ENCODE results near the gene P2RX7.
"Not testable (repeated sequence)": the region's sequence is repeated elsewhere in the genome, so short reads cannot be mapped to it uniquely, and the experiment has no call there.

Gene P2RX7

DNA sequence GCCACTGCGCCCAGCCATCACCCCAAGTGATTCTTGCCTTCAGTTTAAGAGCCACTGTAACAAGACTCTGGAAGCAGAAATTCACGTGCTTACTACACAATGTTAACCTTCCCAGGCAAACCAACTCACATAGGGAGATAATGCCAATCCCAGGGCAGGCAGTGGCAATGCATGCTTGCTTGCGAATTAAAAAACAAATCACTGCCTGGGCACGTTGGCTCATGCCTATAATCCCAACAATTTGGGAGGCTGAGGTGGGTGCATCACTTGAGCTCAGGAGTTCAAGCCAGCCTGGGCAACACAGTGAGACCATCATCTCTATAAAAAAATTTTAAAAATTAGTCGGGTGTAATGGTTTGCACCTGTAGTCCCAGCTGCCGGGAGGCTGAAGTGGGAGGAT lies 39.5 kb downstream of the P2RX7 start:
- no peak for DNase-seq (ENCODE audit: low spot score)

DNA sequence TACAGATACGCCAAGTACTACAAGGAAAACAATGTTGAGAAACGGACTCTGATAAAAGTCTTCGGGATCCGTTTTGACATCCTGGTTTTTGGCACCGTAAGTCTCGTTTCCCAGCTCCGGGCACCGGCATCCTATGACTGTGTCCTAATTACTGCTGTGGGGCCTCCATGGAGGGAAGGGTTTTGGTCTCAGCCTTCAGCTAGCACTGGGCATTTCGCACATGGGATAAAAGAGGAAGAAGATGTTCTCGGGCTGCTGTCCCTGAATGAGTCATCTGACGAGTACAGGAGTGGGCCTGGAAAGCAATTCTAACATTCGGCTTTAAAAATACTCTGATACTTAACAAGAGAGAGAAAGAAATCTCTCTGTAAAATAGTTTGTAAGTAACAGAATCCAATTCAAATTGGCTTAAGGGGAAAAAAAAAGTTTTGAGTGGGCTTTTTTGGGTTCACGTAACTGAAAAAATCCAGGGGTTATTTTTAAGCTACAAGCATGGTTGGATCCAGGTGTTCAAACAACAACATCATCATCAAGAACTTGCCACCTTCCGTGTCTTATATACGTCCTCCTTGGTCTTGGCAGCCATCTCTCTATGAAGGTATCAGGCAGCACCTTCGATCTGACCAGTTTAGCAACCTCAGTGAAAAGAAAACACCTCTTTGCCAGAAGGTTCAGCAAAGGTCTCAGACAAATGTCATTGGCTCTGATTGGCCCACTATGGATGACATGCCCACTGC lies 42.9 kb downstream of the P2RX7 start:
- DNase-seq (ENCODE audit: low spot score), result no peak

- DNase-seq (ENCODE audit: low spot score), result no peak
These were observed 44.3 kb downstream of the P2RX7 start for GRCh38 chr12:121176826-121177529.

- DNase-seq (ENCODE audit: low spot score), result no peak
These were observed 48.5 kb downstream of the P2RX7 start for GRCh38 chr12:121181181-121181580.

- no peak for DNase-seq (ENCODE audit: low spot score)
These were observed 49.7 kb downstream of the P2RX7 start for GRCh38 chr12:121182222-121182893.

GRCh38 chr12:121184425-121184824 lies 51.7 kb downstream of the P2RX7 start:
- no peak for DNase-seq (ENCODE audit: low spot score)

DNA sequence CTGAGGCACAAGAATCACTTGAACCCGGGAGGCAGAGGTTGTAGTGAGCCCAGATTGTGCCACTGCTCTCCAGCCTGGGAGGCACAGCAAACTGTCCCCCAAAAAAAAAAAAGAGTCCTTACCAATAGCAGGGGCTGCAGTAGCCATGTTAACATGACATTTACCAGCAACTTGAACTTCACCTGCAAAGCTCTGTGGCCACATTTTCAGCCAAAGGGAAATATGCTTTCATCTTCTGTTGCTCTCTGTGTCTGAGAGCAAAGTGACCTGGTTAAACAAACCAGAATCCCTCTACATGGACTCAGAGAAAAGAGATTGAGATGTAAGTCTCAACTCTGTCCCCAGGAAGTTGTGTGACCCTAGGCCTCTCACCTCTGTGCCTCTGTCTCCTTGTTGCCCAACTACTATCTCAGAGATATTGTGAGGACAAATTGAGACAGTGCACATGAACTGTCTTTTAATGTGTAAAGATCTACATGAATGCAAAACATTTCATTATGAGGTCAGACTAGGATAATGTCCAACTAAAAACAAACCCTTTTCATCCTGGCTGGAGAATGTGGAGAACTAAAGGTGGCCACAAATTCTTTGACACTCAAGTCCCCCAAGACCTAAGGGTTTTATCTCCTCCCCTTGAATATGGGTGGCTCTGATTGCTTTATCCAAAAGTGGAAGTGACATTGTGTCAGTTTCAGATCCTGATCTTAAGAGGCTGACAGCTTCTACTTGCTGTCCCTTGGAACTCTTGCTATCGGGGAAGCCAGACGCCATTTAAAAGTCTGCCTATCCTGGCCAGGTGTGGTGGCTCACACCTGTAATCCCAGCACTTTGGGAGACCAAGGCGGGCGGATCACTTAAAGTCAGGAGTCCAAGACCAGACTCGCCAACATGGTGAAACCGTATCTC lies 52.6 kb downstream of the P2RX7 start:
- DNase-seq (ENCODE audit: low spot score), result no peak

GRCh38 chr12:121186826-121187225 lies 54.1 kb downstream of the P2RX7 start:
- no peak for DNase-seq (ENCODE audit: low spot score)

- DNase-seq (ENCODE audit: low spot score), result no peak
These were observed 54.8 kb downstream of the P2RX7 start for GRCh38 chr12:121187501-121187900.

- no peak for DNase-seq (ENCODE audit: low spot score)
These were observed 55.6 kb downstream of the P2RX7 start for GRCh38 chr12:121188227-121188626.

DNA sequence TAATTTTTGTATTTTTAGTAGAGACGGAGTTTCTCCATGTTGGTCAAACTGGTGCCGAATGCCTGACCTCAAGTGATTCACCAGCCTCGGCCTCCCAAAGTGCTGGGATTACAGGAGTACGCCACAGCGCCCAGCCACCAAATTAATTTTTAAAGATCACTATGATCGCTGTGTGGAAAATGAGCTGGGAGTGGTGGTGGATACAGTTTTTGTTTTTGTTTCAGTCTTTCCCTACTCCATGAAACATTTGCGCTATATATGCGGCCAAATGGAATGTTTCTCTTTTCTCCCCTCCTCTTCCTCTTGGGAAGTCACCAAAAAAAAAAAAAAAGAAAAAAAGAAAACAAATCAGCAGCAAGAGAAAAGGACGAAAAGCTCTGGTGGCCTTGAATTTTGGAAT lies 56.5 kb downstream of the P2RX7 start:
- no peak for DNase-seq (ENCODE audit: low spot score)

GRCh38 chr12:121189619-121190155 lies 57.0 kb downstream of the P2RX7 start:
- DNase-seq (ENCODE audit: low spot score), result no peak

DNA sequence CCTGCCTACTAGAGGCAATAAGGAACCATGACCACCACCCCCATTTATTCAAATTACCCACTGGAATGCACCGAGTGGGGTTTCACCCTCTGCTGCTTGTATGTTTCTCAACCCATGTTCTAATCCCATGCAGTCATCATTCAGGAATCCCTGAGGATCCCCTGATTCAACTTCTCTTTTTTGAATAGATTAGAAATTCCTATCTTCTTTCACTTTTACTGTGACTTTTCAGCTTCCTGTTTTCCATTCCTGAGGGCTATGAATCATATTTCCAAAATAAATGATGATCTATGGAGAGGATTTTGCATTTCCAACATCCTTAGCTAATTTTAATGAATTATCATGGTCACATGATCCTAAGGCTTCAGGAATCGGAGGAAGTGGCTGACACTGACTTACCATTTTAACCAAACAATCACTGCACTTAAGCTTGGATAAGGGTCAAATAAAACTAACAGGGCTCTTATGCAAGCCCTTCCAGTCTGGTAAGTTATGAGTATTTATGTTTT lies 57.9 kb downstream of the P2RX7 start:
- no peak for DNase-seq (ENCODE audit: low spot score)

DNA sequence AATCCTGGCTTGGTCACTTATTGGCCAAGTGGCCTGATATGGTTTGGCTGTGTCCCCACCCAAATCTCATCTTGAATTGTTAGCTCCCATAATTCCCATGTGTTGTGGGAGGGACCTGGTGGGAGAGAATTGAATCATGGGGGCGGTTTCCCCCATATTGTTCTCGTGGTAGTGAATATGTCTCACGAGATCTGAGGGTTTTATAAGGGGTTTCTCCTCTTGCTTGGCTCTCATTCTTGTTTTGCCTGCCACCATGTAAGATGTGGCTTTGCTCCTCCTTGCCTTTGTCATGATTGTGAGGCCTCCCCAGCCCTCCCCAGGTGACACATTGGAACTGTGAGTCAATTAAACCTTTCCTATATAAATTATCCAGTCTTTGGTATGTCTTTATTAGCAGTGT lies 58.5 kb downstream of the P2RX7 start:
- no peak for DNase-seq (ENCODE audit: low spot score)

GRCh38 chr12:121196902-121197301 lies 64.2 kb downstream of the P2RX7 start:
- no peak for DNase-seq (ENCODE audit: low spot score)

DNA sequence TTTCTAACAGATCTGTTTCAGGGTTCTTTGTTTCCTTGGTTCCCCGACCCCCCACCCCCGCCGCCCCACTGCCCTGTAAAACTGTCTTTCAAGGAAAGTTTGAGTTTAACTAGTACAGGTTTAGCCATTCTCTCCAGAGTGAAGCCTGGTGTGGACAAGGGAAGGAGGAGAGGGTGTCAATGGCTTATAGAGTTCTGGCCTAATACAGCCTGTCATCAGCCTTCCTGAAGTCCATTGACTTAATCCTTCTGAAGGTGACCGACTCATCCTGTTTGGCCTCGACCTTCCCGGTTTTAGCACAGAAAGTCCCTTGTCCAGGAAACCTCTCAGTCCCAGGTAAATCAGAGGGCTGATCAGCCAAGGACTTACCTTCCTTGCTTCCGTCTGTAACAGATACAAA lies 66.3 kb downstream of the P2RX7 start:
- DNase-seq (ENCODE audit: low spot score), result no peak

GRCh38 chr12:121201140-121201539 lies 68.5 kb downstream of the P2RX7 start:
- DNase-seq (ENCODE audit: low spot score), result not testable (repeated sequence)

- DNase-seq (ENCODE audit: low spot score), result no peak
These were observed 70.0 kb downstream of the P2RX7 start for GRCh38 chr12:121202407-121203355.

DNA sequence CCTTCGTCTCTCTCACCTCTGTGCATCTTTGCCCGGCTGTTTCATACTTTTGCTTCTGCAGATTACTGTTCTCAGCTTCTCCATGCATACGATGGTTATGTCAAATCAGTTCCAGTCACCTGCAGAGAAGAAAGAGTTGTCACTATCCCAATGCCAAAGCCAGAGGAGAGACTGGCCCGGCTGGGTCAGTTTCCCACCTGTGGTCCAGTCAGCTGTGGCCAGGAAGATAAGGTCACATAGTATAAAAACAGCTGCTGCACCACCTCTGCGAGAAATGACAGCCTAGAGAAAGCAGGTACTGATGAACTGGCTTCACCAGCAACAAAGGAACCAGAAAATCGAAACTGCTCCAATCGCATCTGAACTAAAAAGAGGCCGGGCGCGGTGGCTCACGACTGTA lies 70.8 kb downstream of the P2RX7 start:
- no peak for DNase-seq (ENCODE audit: low spot score)

- no peak for DNase-seq (ENCODE audit: low spot score)
These were observed 72.8 kb downstream of the P2RX7 start for GRCh38 chr12:121205491-121205890.
